KOPT-K1 (cell line): ENCODE results near the gene GALR2.
A peak's percentile ranks its signal among the peaks of the same experiment; 100 is the strongest.

Source experiments
- H3K27ac ChIP-seq: fragments of 200-600 bp; sonication (generic); 2 replicates; pipeline ENCODE4 v1.5.1; 2016; ENCODE audit warnings: antibody characterized with exemption, mild to moderate bottlenecking, low read depth, low read length; ENCODE audit not compliant: poor library complexity, severe bottlenecking
- H3K36me3 ChIP-seq: fragments of 200-600 bp; sonication (generic); 2 replicates; pipeline ENCODE4 v1.5.1; 2017; ENCODE audit warnings: antibody characterized with exemption, mild to moderate bottlenecking, low read length, moderate library complexity; ENCODE audit not compliant: insufficient read depth
- H3K9me3 ChIP-seq: fragments of 200-600 bp; sonication (generic); 2 replicates; pipeline ENCODE4 v1.5.1; 2017; ENCODE audit warnings: antibody characterized with exemption, low read length, mild to moderate bottlenecking; ENCODE audit not compliant: insufficient read depth, poor library complexity, severe bottlenecking

The GALR2 gene, protein sequence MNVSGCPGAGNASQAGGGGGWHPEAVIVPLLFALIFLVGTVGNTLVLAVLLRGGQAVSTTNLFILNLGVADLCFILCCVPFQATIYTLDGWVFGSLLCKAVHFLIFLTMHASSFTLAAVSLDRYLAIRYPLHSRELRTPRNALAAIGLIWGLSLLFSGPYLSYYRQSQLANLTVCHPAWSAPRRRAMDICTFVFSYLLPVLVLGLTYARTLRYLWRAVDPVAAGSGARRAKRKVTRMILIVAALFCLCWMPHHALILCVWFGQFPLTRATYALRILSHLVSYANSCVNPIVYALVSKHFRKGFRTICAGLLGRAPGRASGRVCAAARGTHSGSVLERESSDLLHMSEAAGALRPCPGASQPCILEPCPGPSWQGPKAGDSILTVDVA

DNA sequence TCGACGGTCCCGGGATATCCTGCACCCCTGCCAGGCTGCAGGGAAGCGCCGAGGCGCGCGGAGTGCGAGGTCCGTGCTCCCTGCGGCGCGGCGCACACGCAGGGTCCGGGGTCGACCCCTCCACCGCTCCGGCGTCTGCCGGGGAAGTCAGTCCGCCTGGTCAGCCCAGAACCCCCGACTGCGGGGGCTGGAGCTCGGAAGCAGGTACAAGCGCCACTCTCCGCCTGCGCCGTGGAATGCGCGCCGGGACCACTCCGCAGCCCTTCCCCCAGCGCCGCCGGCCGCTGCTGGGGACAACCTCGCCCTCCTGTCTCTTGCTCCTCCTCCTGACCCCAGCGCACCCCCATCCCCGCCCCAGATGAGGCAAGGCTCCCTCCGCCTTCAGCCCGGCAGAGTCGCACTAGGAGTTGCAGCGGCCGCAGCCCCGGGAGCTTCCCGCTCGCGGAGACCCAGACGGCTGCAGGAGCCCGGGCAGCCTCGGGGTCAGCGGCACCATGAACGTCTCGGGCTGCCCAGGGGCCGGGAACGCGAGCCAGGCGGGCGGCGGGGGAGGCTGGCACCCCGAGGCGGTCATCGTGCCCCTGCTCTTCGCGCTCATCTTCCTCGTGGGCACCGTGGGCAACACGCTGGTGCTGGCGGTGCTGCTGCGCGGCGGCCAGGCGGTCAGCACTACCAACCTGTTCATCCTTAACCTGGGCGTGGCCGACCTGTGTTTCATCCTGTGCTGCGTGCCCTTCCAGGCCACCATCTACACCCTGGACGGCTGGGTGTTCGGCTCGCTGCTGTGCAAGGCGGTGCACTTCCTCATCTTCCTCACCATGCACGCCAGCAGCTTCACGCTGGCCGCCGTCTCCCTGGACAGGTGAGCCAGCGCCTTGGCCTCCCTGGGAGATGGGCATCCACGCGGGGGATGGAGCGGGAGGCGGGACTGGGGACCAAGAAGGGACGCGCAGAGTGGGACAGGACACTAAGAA, at the start of gene GALR2:
Gene GALR2 (plus strand): TSS at position 392 of the 974 bp plus-strand sequence. CDS start 103 bp downstream, at position 495.
- no peak within 1 kb of the TSS for H3K27ac ChIP-seq

GRCh38 chr17:76025294-76025693, 49.3 kb upstream of the GALR2 start:
- H3K27ac ChIP-seq: peak overlapping the region; percentile 100

More for the DNA sequence above, at the start of gene GALR2:
- Histone ChIP-seq H3K36me3 (peaks cover 11% of the 10 kb centered on the region; the same call in 1 of the 2 replicates), H3K9me3 (no peaks in the 10 kb centered on the region)

GRCh38 chr17:76026714-76027158, 47.8 kb upstream of the GALR2 start:
- Histone ChIP-seq H3K36me3 (peaks cover 25% of the 10 kb centered on the region; the same call in 1 of the 2 replicates), H3K27ac (peak overlapping the region; percentile 100), H3K9me3 (no peaks in the 10 kb centered on the region)

More at GRCh38 chr17:76025294-76025693, 49.3 kb upstream of the GALR2 start:
- Histone ChIP-seq H3K36me3 (peaks cover 26% of the 10 kb centered on the region; the same call in 1 of the 2 replicates), H3K9me3 (no peaks in the 10 kb centered on the region)

DNA sequence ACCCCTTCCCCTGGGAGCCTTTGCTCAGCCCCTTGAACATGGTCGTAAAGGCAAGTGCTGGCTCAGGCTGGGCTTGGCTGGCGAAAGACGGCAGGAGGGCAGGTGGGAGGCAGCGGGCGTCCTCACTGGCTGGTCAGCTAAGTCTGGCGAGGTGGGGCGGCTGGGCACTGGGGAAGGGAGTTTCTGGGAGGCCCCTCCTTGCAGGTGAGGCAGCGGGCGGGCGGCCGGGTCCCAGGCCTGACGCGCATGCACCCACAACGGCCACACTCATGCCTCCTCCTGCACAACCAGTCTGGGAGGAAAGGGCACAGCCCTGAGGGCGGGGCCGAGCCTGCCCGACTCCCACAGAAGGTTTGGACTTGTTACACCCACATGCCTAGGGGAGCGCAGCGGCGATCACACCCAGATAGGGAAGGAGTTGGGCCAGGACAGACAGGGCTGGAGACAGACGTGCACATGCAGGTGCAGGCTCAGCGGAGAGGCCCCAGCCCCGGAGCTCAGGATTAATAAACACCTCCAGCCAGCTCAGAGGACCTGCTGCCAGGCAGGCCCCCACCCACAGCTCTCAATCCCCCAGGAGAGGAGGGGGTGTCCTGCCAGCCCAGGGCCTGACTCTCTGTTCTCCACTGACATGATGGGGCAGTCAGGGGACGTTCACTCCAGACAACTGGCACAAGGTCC, 47.3 kb upstream of the GALR2 start, which contains the start of gene EVPL:
Gene EVPL (minus strand): TSS at position 148 of the 681 bp plus-strand sequence. CDS start 108 bp downstream, at position 40.
- peak within 1 kb of the TSS; percentile 100 for H3K27ac ChIP-seq
- H3K36me3 ChIP-seq: peaks cover 20% of the 10 kb centered on the region; the same call in 1 of the 2 replicates

DNA sequence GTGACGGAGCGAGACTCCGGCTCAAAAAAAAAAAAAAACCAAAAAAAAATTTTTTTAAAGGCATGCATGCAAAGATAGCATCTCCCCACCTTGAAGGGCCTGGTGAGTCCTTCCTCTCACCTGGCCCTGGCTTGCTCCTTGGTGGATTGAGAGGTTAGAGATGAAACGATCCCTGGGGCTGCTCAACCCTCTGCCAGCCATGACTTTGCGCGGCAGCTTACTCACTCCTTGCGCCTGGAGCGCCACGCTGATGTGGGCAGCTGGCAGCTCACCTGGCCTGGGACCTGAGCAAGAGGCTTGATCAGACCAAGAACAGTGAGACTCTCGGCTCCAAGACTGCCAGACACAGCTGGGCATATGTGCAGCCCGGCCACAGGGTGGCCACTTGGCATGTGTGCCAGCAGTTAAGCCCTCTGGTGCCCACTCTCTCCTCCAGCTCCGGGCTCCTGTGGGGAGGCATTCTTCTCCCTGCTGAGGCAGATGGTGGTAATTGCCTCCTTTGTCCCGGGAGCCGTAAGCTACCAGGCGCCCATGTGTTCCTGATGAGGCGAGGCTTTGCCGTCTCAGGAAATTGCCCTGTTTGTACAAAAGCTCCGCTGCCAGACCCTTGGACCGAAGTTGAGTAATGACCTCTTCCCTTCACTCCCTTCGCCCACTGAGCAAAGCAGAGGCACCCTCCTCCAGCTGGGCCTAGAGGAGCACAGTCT, 42.4 kb upstream of the GALR2 start:
- peaks cover 9% of the 10 kb centered on the region; the same call in 1 of the 2 replicates for H3K36me3 ChIP-seq
- peak overlapping the region; percentile 71 for H3K27ac ChIP-seq
- H3K9me3 ChIP-seq: peaks cover 10% of the 10 kb centered on the region

More for the DNA sequence above, 47.3 kb upstream of the GALR2 start, which contains the start of gene EVPL:
- H3K9me3 ChIP-seq: no peaks in the 10 kb centered on the region

DNA sequence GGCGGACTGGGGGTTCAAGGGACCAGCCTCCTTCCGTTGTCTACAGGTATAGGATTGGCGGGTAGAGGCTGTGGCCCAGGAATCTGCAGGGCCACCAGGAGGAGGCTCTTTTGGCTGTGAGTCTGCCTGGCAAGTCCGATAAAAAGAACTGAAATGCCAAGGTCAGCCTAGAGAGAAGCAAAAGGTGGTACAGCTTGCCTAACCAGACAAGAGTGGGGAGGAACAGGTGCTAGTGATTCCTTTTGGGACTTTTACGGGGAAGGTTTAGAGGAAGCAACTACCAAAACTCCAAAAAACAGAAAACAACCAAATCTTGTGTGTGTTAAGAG, 41.8 kb upstream of the GALR2 start:
- H3K36me3 ChIP-seq: peaks cover 9% of the 10 kb centered on the region; the same call in 1 of the 2 replicates
- H3K27ac ChIP-seq: peak overlapping the region; percentile 71
- peaks cover 10% of the 10 kb centered on the region for H3K9me3 ChIP-seq

GRCh38 chr17:76033139-76033538, 41.4 kb upstream of the GALR2 start:
- Histone ChIP-seq H3K36me3 (peaks cover 11% of the 10 kb centered on the region), H3K27ac (peak overlapping the region; percentile 71), H3K9me3 (peaks cover 10% of the 10 kb centered on the region)

GRCh38 chr17:76034428-76035350, 39.9 kb upstream of the GALR2 start:
- Histone ChIP-seq H3K36me3 (peaks cover 26% of the 10 kb centered on the region), H3K9me3 (peaks cover 10% of the 10 kb centered on the region), H3K27ac (peak overlapping the region; percentile 71)

DNA sequence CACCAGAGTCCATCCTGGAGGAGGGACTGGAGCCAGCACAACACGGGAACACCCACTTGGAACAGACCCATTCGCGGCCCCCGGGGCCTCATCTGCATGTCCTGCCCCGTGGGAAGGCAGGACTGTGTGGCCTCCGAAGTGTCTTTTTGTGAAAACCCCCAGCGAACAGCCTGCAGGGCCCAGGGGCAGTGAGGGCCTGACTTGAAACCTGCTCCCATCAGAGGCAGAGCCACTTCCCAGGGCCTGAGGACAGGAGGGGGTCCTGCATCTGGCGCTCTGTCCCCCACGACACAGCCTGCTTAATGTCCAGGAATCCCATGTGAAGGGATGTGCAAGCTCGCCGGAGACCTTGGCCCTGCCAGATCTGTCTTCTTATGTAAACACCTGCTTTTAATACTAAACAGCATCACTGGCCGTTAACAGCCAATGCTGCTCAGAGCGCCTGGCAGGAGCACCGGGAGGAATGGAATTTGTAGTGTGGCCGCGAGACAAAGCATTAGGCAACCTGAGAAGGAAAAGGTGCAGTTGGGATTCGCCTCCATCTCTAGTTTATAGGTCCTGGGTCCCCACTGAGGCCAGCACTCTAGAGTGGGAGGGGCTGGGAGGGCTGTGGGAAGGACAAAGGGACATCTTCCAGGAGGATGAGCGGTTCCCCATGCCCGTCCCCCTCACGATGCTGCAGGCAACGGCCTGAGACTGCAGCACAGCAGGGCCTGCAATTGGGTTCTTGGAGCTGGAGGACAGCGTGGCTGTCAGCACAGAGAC, 37.9 kb upstream of the GALR2 start:
- H3K36me3 ChIP-seq: peaks cover 46% of the 10 kb centered on the region
- peak overlapping the region; percentile 93 for H3K27ac ChIP-seq
- H3K9me3 ChIP-seq: peaks cover 10% of the 10 kb centered on the region

- peaks cover 3% of the 10 kb centered on the region for H3K9me3 ChIP-seq
- H3K27ac ChIP-seq: peak overlapping the region; percentile 93
- H3K36me3 ChIP-seq: peaks cover 60% of the 10 kb centered on the region
These were observed 36.5 kb upstream of the GALR2 start for GRCh38 chr17:76038050-76038449.

DNA sequence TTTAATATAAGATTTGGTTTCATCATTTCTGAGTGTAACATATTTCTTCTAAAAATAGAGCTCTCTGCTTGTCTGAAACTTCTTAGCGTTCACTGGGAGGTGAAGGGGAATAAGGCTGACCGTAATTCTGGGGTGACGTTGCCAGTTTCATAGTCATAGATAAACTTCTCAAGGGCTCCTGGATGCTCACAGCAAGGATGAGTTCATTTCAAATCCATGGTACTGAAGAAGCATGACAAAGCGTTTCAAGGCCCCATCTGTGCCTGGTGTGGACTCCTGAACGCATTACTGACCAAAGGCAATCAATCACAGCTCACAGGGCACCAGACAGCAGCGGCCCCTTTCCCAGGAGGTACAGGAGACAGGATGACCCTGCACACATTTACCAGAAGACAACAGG, 35.5 kb upstream of the GALR2 start:
- peak overlapping the region; percentile 93 for H3K27ac ChIP-seq
- peaks cover 71% of the 10 kb centered on the region for H3K36me3 ChIP-seq
- no peaks in the 10 kb centered on the region for H3K9me3 ChIP-seq

DNA sequence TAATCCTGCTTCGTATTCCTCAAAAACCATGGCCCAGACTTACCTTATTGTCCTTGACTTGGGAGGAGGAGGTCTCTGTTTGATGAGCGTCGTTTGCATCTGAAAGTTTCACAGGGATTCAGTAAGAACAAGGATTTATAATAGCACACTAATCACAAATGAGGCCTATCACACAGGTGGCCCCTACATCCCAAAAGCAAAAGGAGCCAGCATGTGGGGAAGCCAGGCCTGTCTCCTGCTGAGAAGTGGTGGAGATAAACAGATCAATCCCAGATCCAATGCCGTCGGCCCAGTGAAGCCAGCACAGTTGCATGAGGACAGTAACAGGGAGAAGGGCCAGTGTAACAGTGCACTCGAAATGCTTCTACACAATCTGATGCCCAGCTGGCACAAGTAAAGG, 34.2 kb upstream of the GALR2 start:
- peak overlapping the region; percentile 93 for H3K27ac ChIP-seq
- no peaks in the 10 kb centered on the region for H3K9me3 ChIP-seq
- peaks cover 83% of the 10 kb centered on the region for H3K36me3 ChIP-seq
